IPS-11a (cell line): ENCODE measurements around the gene RNF151.
"Not testable (repeated sequence)": the region's sequence is repeated elsewhere in the genome, so short reads cannot be mapped to it uniquely, and the experiment has no call there.

ENCODE experiments used
- H3K4me3 ChIP-seq: one replicate; pipeline ENCODE4 v1.5.1; 2013; ENCODE audit warnings: low read depth, low read length, control low read depth

Gene RNF151

DNA sequence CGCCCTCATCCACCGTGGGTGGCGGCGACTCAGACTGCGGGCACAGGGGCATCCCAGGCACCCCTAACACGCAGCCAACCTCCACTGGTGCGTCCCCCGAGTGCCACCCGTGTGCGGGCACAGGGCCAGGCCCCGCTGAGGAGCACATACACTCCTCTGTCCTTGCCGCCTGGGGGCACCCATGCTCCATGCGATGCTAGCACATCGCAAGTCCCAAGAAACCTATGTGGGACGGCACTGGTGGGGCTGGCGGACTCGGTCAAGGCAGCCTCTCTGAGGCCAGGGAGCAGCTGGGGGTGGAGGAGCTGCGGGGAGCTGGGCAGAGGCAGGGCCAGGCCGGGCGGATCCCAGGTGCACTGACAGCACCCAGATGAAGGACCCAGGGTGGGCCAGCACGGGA is 39.0 kb downstream of the RNF151 start:
- no peak overlapping the region for H3K4me3 ChIP-seq

DNA sequence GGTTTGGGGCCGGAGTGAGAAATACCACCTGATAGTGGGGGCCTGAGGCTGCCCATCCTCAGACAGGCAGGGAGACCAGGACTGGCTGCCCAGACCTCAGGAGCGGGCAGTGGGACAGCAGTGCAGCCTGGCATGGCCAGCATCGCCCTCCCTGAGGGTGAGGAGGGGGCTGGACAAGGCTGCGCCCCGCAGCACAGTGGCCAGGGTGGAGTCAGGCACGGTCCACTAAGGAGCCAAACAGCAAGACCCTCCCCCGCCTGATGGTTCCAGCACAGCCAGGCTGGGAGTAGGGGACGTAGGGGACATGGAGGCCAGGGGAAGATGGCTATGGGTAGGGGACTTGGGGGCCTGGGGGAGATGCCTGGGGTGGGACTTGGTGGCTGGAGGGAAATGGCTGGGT is 39.7 kb downstream of the RNF151 start:
- H3K4me3 ChIP-seq: no peak overlapping the region

DNA sequence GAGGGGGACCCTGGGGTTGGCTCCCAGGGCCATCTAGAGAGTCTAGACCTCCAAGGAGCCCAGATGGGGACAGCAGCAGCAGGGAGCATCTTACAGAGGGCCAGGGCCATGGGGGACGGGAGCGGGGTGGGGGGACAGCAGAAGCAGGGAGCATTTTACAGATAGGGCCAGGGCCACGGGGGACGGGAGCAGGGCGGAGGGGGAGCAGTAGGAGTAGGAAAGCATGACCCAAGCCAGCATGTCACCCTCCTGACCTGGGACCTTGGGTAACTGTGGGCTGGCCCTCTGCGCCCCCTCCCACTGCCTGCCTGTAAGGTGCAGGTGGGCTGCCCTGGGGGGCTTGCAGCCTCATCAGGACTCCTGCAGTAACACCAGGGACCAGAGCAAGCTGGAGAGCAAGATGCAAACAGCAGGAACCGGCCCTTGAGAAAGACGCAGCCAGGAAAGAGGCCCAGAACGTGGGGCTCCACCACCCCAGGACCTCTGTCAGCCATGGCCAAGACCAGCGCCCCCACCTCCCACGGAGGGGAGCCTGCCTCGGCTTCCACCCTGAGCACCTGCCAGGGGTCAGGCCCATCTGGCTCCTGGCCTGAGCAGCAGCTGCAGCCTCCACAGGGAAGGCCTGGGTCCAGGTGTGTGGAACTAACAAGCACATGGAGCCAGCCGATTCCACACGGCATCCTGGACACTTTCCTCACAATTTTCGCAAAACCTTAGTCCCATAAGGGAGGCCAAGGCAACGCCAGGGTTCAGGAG is 40.6 kb downstream of the RNF151 start:
- H3K4me3 ChIP-seq: no peak overlapping the region

DNA sequence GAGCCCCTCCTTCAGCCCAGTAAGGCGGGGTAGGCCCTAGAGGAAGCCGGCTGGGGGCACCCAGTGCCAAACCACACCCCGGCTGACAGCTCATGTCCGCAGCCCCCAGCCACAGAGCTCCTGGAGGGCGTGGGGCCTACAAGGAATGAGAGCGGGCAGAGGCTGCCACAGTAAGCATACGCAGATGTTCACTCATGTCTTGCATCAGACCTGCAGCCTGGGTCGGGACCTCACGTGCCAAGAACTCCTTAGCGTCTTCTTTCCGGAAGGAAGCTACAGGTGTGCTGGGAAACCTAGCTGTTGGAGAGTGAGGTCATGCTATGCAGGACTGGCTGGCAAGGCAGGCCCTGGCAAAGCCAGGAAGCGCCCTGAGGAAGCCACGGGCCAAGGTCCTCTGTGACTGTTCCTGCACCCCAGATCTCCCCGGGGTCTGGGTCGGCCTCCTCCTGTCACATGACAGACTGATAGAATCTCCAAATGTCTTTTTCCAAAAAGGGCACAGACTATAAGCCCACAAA is 41.4 kb downstream of the RNF151 start:
- H3K4me3 ChIP-seq: no peak overlapping the region

DNA sequence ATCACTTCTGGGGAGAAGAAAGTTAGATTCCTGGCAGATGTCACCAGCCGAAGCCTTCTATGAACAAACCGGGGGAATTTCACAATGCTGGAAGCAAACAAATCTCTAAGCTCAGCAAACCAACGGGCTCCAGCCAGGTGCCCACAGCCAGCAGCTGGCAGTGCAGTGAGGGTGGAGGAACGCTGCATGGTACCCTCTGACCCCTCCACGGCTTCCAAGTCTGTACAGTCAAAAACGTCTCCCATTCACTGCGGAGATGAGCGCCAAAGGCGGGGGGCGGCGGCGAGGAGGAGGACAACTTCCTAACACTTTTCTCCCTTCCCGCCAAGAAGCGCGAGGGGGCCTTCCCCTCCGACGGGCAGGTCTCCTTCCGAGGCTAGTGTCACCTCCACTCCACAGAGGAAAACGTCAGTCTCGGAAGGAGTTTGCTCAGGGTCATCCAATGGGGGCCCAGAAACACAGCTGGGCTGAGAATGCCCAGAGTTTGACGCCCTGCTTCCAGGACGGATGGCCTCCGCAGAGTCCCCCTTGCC is 42.0 kb downstream of the RNF151 start:
- H3K4me3 ChIP-seq: peak overlapping the region; percentile 65

DNA sequence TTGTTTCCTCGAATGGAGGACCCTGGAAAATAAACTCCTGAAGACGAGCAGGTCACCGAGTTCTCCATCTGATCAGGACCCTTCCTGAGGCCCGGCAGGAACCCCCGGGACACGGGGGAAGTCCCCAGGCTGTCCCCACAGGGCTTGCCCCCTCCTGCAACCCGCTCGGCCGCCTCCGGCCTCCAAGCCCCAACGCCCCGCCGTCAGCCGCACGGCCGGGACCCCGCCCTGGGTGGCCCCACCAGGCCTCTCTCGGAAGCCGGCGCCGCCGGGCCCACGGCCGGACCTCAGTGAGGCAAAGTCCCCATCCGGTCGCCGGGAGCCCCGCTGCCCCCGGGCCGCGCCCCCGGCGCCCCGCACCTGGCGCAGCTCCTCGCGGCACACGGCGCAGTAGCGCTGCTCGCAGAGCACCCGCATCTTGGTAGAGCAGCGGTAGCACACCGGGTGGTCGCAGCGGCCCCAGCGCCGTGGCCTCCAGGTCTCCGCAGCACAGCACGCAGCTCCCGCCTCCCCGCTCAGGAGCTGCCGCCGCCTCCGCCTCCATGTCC is 42.6 kb downstream of the RNF151 start:
- peak overlapping the region; percentile 65 for H3K4me3 ChIP-seq

DNA sequence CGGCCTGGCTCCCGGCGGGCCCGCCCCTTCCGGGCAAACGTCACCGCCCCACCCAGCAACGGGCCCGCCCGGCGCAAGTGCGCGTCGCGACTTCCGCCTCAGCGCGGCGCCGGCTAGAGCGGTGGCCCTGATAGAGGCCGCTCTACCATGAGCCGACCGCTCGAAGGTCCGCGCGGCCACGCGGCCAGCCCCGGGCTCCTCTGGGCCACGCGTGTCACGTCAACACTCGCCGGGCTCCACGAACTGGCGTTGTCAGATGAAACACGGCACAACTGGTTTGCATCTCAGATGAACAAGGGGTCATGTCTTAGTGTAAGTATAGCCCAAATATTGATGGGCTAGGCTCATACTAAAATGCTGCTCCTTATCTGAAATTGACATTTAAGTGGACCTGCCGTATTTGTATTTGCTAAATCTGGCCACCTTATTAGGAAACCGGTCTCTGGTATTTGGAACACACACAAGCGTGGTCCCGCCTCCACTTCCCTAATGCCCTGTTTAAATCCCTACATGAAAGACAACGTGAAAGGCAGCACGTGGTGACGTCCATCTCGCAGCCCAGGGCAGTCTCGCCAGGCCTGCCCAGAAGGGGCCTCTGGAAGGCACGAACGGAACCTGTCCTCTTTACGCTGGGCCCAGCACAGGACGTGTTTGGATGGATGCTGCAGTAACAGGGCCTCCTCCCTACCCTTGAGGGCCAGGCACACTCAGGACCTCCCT is 43.3 kb downstream of the RNF151 start, which contains the start of gene ZNF598:
Gene ZNF598, minus strand, starts transcription at position 31 of the 720 bp plus-strand sequence.
- peak within 1 kb of the TSS; percentile 69 for H3K4me3 ChIP-seq

DNA sequence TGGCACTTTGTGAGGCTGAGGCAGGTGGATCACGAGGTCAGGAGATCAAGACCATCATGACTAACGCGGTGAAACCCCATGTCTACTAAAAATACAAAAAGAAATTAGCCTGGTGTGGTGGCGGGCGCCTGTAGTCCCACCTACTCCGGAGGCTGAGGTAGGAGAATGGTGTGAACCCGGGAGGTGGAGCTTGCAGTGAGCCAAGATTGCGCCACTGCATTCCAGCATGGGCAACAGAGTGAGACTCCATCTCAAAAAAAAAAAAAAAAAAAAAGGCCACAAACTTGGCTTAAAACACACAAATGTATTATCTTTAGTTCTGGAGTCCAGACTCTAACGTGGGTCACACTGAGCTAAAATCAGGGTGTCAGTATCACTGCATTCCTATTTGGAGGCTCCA is 45.1 kb downstream of the RNF151 start:
- not testable (repeated sequence) for H3K4me3 ChIP-seq

DNA sequence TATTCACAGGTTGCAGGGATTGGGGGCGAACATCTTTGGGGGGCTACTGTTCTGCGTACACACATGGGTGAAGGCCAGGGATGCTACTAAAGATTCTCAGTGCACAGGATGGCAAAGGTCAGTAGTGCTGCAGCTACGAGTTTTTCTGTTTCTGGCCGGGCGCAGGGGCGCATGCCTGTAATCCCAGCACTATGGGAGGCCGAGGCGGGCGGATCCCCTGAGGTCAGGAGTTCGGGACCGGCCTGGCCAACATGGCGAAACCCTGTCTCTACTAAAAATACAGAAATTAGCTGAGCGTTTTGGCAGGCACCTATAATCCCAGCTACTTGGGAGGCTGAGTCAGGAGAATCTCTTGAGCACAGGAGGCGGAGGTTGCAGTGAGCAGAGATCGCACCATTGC is 46.9 kb downstream of the RNF151 start:
- no peak overlapping the region for H3K4me3 ChIP-seq

DNA sequence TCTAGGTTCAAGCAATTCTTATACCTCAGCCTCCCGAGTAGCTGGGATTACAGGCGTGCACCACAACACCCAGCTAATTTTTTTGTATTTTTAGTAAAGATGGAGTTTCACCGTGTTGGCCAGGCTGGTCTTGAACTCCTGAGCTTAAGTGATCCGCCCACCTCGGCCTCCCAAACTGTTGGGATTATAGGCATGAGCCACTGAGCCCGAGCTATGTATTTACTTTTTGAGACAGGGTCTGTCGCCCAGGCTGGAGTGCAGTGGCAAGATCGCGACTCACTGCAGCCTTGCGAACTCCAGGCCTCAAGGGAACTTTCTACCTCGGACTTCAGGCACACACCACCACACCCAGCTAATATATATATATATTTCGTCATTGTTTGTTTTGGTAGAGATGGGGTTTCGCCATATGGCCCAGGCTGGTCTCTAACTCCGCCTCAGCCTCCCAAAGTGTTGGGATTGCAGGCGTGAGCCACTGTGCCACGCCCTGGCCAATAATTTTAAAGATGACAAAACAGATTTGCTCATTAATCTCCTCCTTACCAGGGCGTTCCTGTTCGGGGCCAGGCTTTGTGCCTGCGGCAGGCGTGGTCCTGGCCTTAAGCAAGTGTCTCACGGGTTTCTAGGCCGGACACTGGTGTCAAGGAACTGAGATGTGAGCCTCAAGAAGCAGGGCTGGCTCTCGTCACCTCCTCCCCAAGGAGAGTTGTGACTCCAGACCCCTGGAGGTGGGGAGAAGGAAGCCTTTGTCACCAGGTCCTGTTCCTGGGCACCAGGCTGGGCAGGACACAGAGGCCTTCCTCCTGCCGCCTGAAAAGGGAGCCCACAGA is 48.7 kb downstream of the RNF151 start:
- no peak overlapping the region for H3K4me3 ChIP-seq

DNA sequence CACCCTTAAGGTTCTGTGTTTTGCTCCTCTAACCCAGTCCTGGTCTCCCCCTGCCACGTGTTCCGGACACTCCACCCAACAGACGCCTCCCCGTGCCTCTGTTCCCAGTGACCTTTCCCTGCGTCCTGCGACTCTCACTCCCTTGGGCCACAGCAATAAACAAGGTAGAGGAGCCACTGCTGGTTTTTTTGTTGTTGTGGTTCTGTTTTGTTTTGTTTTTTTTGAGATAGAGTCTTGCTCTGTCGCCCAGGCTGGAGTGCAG is 49.2 kb downstream of the RNF151 start:
- no peak overlapping the region for H3K4me3 ChIP-seq

DNA sequence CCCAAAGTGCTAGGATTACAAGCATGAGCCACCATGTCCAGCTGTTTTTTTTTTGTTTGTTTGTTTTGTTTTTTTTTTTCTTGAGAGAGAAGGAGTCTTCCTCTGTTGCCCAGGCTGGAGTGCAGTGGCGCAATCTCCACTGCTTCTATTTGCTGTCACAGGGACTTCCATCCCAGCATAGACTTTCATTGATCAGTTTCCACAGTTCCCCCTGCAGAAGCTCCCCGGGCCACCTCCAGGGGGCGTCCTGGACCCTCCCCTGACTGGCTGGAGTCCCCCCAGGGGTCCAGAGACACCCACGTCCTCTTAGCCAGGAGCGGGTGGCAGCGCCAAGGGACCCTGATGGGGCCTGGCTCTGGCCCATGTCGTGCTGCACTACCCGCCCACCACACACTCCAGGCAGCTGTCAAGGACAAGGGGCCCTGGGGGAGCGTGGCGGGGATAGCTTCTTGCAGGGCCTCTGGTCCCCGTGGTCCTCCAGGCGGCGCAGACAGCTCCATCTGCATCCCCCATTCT is 49.8 kb downstream of the RNF151 start:
- H3K4me3 ChIP-seq: no peak overlapping the region
